Parathyroid adenoma (tissue), 2 donors: ENCODE results near the gene CEACAM4.
"Not testable (repeated sequence)": the region's sequence is repeated elsewhere in the genome, so short reads cannot be mapped to it uniquely, and the experiment has no call there.

Source experiments
- H2AFZ ChIP-seq: fragments of 300-600 bp; sonication (generic); one replicate; pipeline ENCODE4 v1.7.0; 2017; ENCODE audit warnings: antibody characterized with exemption, mild to moderate bottlenecking
- H3K27ac ChIP-seq: fragments of 300-600 bp; sonication (generic); one replicate; pipeline ENCODE4 v1.7.0; 2017
- H3K27me3 ChIP-seq: fragments of 300-600 bp; sonication (generic); one replicate; pipeline ENCODE4 v1.7.0; 2017; ENCODE audit warnings: low read length; ENCODE audit not compliant: control insufficient read depth, insufficient read depth
- H3K36me3 ChIP-seq: fragments of 300-600 bp; sonication (generic); one replicate; pipeline ENCODE4 v1.7.0; 2017; ENCODE audit warnings: low read length; ENCODE audit not compliant: control insufficient read depth, insufficient read depth
- H3K4me1 ChIP-seq: fragments of 300-600 bp; sonication (generic); one replicate; pipeline ENCODE4 v1.7.0; 2017; ENCODE audit warnings: control low read depth
- H3K4me2 ChIP-seq: fragments of 300-600 bp; sonication (generic); one replicate; pipeline ENCODE4 v1.7.0; 2017; ENCODE audit warnings: low read length
- H3K4me3 ChIP-seq: fragments of 300-600 bp; sonication (generic); one replicate; pipeline ENCODE4 v1.7.0; 2017; ENCODE audit warnings: low read depth, low read length
- H3K79me2 ChIP-seq: fragments of 300-600 bp; sonication (generic); one replicate; pipeline ENCODE4 v1.7.0; 2017; ENCODE audit warnings: control low read depth
- H3K9ac ChIP-seq: fragments of 300-600 bp; sonication (generic); one replicate; pipeline ENCODE4 v1.7.0; 2017; ENCODE audit warnings: mild to moderate bottlenecking
- H3K9me3 ChIP-seq: fragments of 300-600 bp; sonication (generic); one replicate; pipeline ENCODE4 v1.7.0; 2017; ENCODE audit warnings: low read length; ENCODE audit not compliant: control insufficient read depth
- TF ChIP-seq, protein P1 (sequence below): fragments of 300-600 bp; sonication (generic); IDR thresholded peaks from one replicate; pipeline ENCODE4 v1.7.0; 2017; ENCODE audit warnings: antibody characterized with exemption, mild to moderate bottlenecking
- donor health status: primary hyperparathyroidism.

The CEACAM4 gene

DNA sequence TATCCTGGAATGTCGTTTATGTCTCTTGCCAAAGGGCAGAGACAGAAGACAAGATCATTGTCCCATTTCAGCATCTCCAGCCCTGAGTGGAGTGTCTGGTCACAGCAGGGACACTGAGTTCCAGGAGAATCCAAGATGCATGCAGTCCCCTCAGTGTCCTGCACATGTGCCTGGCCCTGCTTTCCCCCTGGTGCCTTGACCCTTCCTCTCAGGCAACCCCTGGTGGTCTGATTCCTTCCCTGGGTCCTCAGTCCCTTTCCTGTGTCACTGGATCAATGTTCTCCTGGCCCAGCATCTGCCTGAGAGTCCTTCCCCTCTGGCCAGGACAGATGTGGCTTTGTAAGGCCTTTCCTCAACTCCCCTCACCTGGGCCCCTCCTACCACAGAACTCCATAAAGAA, 41.9 kb downstream of the CEACAM4 start:
- no peak overlapping the region for H3K27ac ChIP-seq
- TF ChIP-seq, protein P1, sequence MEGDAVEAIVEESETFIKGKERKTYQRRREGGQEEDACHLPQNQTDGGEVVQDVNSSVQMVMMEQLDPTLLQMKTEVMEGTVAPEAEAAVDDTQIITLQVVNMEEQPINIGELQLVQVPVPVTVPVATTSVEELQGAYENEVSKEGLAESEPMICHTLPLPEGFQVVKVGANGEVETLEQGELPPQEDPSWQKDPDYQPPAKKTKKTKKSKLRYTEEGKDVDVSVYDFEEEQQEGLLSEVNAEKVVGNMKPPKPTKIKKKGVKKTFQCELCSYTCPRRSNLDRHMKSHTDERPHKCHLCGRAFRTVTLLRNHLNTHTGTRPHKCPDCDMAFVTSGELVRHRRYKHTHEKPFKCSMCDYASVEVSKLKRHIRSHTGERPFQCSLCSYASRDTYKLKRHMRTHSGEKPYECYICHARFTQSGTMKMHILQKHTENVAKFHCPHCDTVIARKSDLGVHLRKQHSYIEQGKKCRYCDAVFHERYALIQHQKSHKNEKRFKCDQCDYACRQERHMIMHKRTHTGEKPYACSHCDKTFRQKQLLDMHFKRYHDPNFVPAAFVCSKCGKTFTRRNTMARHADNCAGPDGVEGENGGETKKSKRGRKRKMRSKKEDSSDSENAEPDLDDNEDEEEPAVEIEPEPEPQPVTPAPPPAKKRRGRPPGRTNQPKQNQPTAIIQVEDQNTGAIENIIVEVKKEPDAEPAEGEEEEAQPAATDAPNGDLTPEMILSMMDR, result no peak
- H3K4me2 ChIP-seq, result no peak overlapping the region
- H3K4me1 ChIP-seq, result no peaks in the 10 kb centered on the region
- H3K9me3 ChIP-seq, result no peaks in the 10 kb centered on the region
- no peaks in the 10 kb centered on the region for H3K79me2 ChIP-seq
- H2AFZ ChIP-seq, result no peak overlapping the region
- no peaks in the 10 kb centered on the region for H3K27me3 ChIP-seq
- H3K4me3 ChIP-seq, result no peak overlapping the region
- H3K9ac ChIP-seq, result no peak overlapping the region
- H3K36me3 ChIP-seq, result no peaks in the 10 kb centered on the region

DNA sequence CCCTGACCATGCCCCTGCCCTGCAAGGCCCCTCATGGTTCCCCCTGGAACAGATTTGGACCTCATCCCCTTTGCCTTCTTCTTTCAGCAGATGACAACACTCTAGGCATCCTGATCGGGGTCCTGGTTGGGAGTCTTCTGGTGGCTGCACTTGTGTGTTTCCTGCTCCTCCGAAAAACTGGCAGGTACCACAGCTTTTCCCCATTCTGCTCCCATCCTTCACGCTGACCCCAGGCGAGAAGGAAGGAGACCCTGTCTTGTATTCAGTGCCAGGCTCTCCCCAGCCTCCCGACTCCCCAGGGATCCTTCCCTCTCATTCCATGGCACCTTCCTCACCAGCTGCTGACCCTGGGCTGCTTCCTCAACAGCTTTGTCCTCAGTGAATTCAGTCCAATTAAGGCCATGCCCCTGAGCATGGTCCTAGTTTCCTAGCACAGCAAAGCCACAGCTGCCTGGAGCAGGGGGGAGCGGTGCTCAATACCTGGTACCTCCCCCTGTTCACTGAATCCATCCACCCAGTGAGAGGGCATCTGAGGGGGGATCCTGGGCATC, 42.5 kb downstream of the CEACAM4 start:
- no peaks in the 10 kb centered on the region for H3K9me3 ChIP-seq
- no peak overlapping the region for H3K27ac ChIP-seq
- H3K4me1 ChIP-seq, result no peaks in the 10 kb centered on the region
- TF ChIP-seq, protein P1, result no peak
- H2AFZ ChIP-seq, result no peak overlapping the region
- no peak overlapping the region for H3K9ac ChIP-seq
- H3K4me2 ChIP-seq, result no peak overlapping the region
- H3K79me2 ChIP-seq, result no peaks in the 10 kb centered on the region
- no peak overlapping the region for H3K4me3 ChIP-seq
- H3K27me3 ChIP-seq, result no peaks in the 10 kb centered on the region
- H3K36me3 ChIP-seq, result no peaks in the 10 kb centered on the region

DNA sequence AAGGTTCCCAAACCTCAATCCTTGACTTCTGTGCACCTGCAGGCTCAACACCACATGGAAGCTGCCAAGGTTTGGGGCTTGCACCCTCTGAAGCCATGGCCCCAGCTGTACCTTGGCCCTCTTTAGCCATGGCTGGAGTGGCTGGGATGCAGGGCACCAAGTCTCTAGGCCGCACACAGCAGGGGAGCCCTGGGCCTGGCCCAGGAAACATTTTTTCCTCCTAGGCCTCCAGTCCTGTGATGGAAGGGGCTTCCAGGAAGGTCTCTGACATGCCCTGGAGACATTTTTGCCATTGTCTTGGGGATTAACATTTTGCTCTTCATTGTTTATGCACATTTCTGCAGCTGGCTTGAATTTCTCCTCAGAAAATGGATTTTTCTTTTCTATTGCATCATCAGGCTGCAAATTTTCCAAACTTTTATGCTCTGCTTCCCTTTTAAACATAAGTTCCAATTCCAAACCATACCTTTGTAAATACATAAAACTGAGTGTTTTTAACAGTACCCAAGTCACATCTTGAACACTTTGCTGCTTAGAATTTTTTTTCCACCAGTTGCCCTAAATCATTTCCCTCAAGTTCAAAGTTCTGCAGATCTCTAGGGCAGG, 44.2 kb downstream of the CEACAM4 start:
- not testable (repeated sequence) for H3K9me3 ChIP-seq, H3K27ac ChIP-seq, H3K4me2 ChIP-seq, H3K79me2 ChIP-seq, H3K4me1 ChIP-seq, H3K4me3 ChIP-seq, H3K36me3 ChIP-seq, H3K27me3 ChIP-seq, H3K9ac ChIP-seq, H2AFZ ChIP-seq

DNA sequence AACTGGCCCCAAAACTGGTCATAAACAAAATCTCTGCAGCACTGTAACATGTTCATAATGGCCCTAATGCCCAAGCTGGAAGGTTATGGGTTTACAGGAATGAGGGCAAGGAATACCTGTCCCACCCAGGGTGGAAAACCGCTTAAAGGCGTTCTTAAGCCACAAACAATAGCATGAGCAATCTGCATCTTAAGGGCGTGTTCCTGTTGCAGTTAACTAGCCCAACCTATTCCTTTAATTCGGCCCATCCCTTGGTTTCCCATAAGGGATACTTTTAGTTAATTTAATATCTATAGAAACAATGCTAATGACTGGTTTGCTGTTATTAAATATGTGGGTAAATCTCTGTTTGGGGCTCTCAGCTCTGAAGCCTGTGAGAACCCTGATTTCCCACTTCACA, 45.8 kb downstream of the CEACAM4 start:
- not testable (repeated sequence) for H3K9ac ChIP-seq, H3K27me3 ChIP-seq, H3K4me3 ChIP-seq, H3K4me2 ChIP-seq, H3K36me3 ChIP-seq, H3K27ac ChIP-seq, H2AFZ ChIP-seq, H3K9me3 ChIP-seq, H3K79me2 ChIP-seq
- peaks cover 13% of the 10 kb centered on the region for H3K4me1 ChIP-seq

DNA sequence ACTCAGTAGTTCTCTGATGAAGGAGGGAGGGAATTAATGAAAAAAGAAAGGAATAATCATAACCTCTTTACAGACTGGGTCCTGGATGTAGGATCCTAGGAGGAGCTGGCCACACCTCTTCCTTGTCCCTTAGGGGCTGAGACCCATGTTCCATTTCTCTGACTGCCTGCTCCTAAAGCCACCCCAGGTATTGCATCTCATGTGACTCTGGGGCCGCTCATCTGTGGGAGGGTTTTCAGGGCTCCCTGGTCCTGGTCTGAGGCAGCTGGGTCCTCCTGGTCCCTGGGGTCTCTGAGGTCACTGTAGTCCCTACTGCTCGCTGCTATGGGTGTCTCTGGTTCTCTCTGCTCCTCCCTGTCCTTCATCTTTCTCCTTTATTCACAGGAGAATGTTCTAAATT, 48.0 kb downstream of the CEACAM4 start:
- H3K4me1 ChIP-seq, result peaks cover 14% of the 10 kb centered on the region
- H2AFZ ChIP-seq, result no peak overlapping the region
- H3K9ac ChIP-seq, result no peak overlapping the region
- H3K27ac ChIP-seq, result no peak overlapping the region
- no peak overlapping the region for H3K4me3 ChIP-seq
- H3K9me3 ChIP-seq, result no peaks in the 10 kb centered on the region
- H3K36me3 ChIP-seq, result no peaks in the 10 kb centered on the region
- TF ChIP-seq, protein P1, result no peak
- no peak overlapping the region for H3K4me2 ChIP-seq
- no peaks in the 10 kb centered on the region for H3K27me3 ChIP-seq
- H3K79me2 ChIP-seq, result no peaks in the 10 kb centered on the region

DNA sequence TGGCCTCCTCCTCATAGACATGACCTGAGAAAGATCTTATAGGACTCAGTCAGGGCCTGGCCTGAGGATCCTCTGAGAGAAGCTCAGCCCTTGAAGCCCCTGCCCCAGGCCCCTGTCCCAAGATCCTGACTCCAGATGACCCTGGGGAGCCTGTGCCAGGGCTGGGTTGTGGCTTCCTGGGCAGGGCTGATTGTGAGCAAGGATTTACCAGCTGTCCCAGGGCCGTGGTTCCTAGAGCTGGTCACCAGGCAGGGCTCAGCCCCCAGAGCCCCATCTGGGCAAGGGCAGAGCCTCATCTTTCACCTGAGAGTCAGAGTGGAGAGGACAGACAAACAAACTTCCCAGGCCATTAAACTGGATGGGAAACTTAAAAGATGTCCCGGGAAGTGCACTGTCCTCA, 49.0 kb downstream of the CEACAM4 start:
- no peaks in the 10 kb centered on the region for H3K27me3 ChIP-seq
- H3K36me3 ChIP-seq, result no peaks in the 10 kb centered on the region
- no peaks in the 10 kb centered on the region for H3K79me2 ChIP-seq
- no peak overlapping the region for H3K27ac ChIP-seq
- no peak overlapping the region for H3K4me2 ChIP-seq
- TF ChIP-seq, protein P1, result no peak
- no peak overlapping the region for H3K4me3 ChIP-seq
- peaks cover 14% of the 10 kb centered on the region for H3K4me1 ChIP-seq
- H3K9ac ChIP-seq, result no peak overlapping the region
- H3K9me3 ChIP-seq, result no peaks in the 10 kb centered on the region
- peak overlapping the region; percentile 66 for H2AFZ ChIP-seq
